AG09309 (cell line): ENCODE results near the gene IFNGR1.

ENCODE experiments used
- DNase-seq: peaks from one replicate; pipeline ENCODE4 v3.0.0-alpha.2; 2010; ENCODE audit warnings: low read depth
- H3K4me3 ChIP-seq: 2 replicates; pipeline ENCODE4 v1.5.1; 2011; ENCODE audit warnings: mild to moderate bottlenecking, low read depth, low read length, moderate library complexity; ENCODE audit not compliant: control insufficient read depth
- CTCF ChIP-seq: IDR thresholded peaks from 2 replicates; pipeline ENCODE4 v1.5.1; 2011; ENCODE audit warnings: mild to moderate bottlenecking, low read depth, low read length, inconsistent platforms; ENCODE audit not compliant: insufficient read depth, control insufficient read depth; ENCODE audit errors: missing control alignments

Gene IFNGR1

GRCh38 chr6:137155830-137156229 lies 63.4 kb downstream of the IFNGR1 start:
- H3K4me3 ChIP-seq, result no peak overlapping the region
- TF ChIP-seq CTCF, result no peak
- peak; percentile 18 for DNase-seq

GRCh38 chr6:137150072-137150471 lies 69.1 kb downstream of the IFNGR1 start:
- no peak for TF ChIP-seq CTCF
- no peak for DNase-seq
- H3K4me3 ChIP-seq, result no peak overlapping the region

- no peak overlapping the region for H3K4me3 ChIP-seq
- no peak for TF ChIP-seq CTCF
- no peak for DNase-seq
These were observed 70.2 kb downstream of the IFNGR1 start for GRCh38 chr6:137149035-137149393.

- peak; percentile 35 for DNase-seq
- TF ChIP-seq CTCF, result no peak
- H3K4me3 ChIP-seq, result no peak overlapping the region
These were observed 70.7 kb downstream of the IFNGR1 start for GRCh38 chr6:137148306-137149034.
